Measurements from ENCODE around the gene TNS3. TPM values are rescaled to one million over a fixed set of nuclear protein-coding genes. Genes with fewer than 3 reads are reported as not detected.

TNS3 gene
- total and polyA plus RNA-seq, 2 of the 13 experiments (the other 11 are each of a cell fraction or from before 2014, with no cell fraction given), result 52.9 to 55.7 TPM

DNA sequence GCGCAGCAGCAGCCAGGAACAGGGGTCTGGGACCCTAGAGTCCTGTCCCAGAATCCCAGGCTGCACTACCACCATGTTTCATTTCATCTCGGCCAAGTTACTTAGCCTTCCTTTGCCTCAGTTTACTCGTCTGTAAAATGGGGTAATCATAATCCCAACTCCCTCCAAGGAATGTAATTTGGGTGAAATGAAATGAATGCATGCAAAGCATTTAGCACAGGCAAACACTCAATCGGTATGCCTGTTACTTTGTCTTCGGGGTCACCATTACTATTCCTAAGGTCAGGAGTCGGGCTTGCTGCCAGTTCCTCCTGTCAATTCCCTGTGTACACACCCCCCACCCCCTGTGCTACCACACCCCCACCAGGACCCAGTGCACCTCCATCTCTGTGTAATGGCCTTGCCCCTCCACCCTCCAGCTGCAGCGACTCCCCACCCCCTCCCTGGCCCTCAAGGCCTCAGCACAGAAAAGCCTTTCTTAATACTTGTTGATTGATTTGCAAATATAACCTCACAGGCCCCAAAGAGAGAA lies 1.7 kb downstream of the TNS3 start (continued):
- TF ChIP-seq IKZF5 (CRISPR knock-in tag; IDR thresholded peaks at IDR 0.05), result peak; percentile 96
- TF ChIP-seq MAX (IDR thresholded peaks at IDR 0.05), result peak; percentile 40
- TF ChIP-seq, protein P1, sequence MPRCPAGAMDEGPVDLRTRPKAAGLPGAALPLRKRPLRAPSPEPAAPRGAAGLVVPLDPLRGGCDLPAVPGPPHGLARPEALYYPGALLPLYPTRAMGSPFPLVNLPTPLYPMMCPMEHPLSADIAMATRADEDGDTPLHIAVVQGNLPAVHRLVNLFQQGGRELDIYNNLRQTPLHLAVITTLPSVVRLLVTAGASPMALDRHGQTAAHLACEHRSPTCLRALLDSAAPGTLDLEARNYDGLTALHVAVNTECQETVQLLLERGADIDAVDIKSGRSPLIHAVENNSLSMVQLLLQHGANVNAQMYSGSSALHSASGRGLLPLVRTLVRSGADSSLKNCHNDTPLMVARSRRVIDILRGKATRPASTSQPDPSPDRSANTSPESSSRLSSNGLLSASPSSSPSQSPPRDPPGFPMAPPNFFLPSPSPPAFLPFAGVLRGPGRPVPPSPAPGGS (CRISPR knock-in tag; IDR thresholded peaks at IDR 0.05), result no peak
- TF ChIP-seq ZNF605 (CRISPR knock-in tag; IDR thresholded peaks at IDR 0.05), result no peak
- TF ChIP-seq ZNF274 (CRISPR knock-in tag; IDR thresholded peaks at IDR 0.05), result no peak
- TF ChIP-seq KDM3A (CRISPR knock-in tag; IDR thresholded peaks at IDR 0.05; ENCODE audit: low read depth), result no peak
- TF ChIP-seq MAZ (IDR thresholded peaks at IDR 0.05; ENCODE audit: borderline replicate concordance, low read depth, low read length), result peak; percentile 71; the same call in 1 of the 2 replicates
- peak; percentile 31; the same call in 1 of the 2 replicates for TF ChIP-seq MAZ (CRISPR knock-in tag; IDR thresholded peaks at IDR 0.05; ENCODE audit: low read depth)
- peak; percentile 44 for TF ChIP-seq TCF7 (IDR thresholded peaks at IDR 0.05; ENCODE audit: low read depth)
- TF ChIP-seq RXRB (CRISPR knock-in tag; IDR thresholded peaks at IDR 0.05; ENCODE audit: borderline replicate concordance), result peak; percentile 68; the same call in 1 of the 2 replicates
- TF ChIP-seq HMG20A (CRISPR knock-in tag; IDR thresholded peaks at IDR 0.05; ENCODE audit: borderline replicate concordance), result peak; percentile 62; the same call in 1 of the 2 replicates
- TF ChIP-seq MEIS2 (CRISPR knock-in tag; IDR thresholded peaks at IDR 0.05), result peak; percentile 58; the same call in 1 of the 2 replicates
- TF ChIP-seq KDM1A (CRISPR knock-in tag; IDR thresholded peaks at IDR 0.05), result peak; percentile 56; the same call in 1 of the 2 replicates
- peak; percentile 66 for TF ChIP-seq HNF4A (CRISPR knock-in tag; IDR thresholded peaks at IDR 0.05)
- 0 out of 2 replicates have a peak, but pooled peaks have one; percentile 43 for TF ChIP-seq HOXA5 (CRISPR knock-in tag; IDR thresholded peaks at IDR 0.05)
- peak; percentile 81 for TF ChIP-seq FOXO1 (CRISPR knock-in tag; IDR thresholded peaks at IDR 0.05)
- peak; percentile 79 for TF ChIP-seq SOX5 (CRISPR knock-in tag; IDR thresholded peaks at IDR 0.05; ENCODE audit: borderline replicate concordance)
- TF ChIP-seq, protein P2, sequence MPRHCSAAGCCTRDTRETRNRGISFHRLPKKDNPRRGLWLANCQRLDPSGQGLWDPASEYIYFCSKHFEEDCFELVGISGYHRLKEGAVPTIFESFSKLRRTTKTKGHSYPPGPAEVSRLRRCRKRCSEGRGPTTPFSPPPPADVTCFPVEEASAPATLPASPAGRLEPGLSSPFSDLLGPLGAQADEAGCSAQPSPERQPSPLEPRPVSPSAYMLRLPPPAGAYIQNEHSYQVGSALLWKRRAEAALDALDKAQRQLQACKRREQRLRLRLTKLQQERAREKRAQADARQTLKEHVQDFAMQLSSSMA (CRISPR knock-in tag; IDR thresholded peaks at IDR 0.05), result no peak
- peak; percentile 42; the same call in 1 of the 2 replicates for TF ChIP-seq TARDBP (CRISPR knock-in tag; IDR thresholded peaks at IDR 0.05)
- TF ChIP-seq NFKBIZ (CRISPR knock-in tag; IDR thresholded peaks at IDR 0.05), result peak; percentile 35; the same call in 1 of the 2 replicates
- TF ChIP-seq ZNF850 (CRISPR knock-in tag; conservative IDR thresholded peaks at IDR 0.05), result no peak
- no peak for TF ChIP-seq RBM39 (IDR thresholded peaks at IDR 0.05; ENCODE audit: low read depth, low read length, poor library complexity, severe bottlenecking)
- TF ChIP-seq ZNF574 (CRISPR knock-in tag; IDR thresholded peaks at IDR 0.05), result peak; percentile 56
- no peak for TF ChIP-seq HMG20B (CRISPR knock-in tag; conservative IDR thresholded peaks at IDR 0.05)
- no peak for TF ChIP-seq MBD4 (IDR thresholded peaks at IDR 0.05; ENCODE audit: borderline replicate concordance, low read length)

Measured in HepG2 (cell line).